GM18517 (cell line): ENCODE measurements around the gene MEIS3.
"Not testable (repeated sequence)": the region's sequence is repeated elsewhere in the genome, so short reads cannot be mapped to it uniquely, and the experiment has no call there.

Experiments
- ATAC-seq: cut with Tn5 transposase; IDR thresholded peaks from one replicate; pipeline ENCODE4 v1.9.1; 2021; ENCODE audit warnings: mild to moderate bottlenecking, moderate library complexity; ENCODE audit not compliant: unreplicated experiment

MEIS3 gene

DNA sequence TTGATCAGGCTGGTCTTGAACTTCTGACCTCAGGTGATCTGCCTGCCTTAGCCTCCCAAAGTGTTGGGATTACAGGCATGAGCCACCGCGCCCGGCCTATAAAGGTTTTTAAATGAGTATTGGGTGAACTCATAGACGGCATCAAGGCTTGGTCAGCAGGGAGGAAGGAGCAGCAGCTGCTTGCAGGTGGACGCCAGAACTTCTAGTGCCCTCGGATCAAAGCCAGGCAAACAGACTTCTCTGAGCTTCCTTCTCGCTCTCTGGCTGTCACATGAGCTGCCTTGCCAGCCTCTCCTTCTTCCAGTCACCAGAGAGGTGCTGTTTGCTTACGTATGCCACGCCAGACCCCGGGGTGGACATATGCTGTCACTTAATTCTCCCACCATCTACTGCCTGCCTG lies 53.9 kb downstream of the MEIS3 start:
- ATAC-seq: not testable (repeated sequence)

DNA sequence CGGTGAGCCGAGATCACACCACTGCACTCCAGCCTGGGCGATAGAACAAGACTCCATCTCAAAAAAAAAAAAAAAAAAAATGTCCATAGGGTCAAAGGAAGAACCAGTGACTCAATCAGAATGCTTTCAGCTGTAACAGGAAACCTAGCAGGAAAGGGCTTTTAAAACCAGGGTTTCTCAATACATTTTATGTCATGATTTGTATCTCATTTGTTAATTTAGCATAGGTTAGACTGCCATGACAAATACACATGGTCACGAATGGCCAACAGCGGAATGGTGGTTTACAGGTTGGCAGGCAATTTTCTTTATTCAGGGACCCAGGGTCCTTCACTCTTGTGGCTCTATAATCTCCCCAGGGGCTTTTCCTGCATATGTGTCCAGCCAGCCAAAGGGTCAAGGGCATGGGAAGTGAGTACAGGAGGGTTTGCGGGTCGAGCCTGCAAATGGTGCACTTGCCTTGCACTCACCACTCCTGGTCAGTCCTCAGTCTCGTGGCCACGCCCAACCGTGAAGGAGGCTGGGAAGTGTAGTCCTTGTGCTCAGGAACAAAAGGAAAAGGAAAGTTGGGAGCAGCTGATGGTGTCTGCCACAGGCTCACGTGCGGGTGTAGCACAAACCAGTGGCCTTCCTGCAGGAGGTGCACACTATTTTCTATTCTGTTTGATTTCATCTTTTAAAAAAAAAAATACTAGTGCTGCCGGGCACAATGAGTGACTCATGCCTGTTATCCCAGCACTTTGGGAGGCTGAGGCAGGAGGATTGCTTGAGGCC lies 55.4 kb downstream of the MEIS3 start:
- no peak for ATAC-seq

DNA sequence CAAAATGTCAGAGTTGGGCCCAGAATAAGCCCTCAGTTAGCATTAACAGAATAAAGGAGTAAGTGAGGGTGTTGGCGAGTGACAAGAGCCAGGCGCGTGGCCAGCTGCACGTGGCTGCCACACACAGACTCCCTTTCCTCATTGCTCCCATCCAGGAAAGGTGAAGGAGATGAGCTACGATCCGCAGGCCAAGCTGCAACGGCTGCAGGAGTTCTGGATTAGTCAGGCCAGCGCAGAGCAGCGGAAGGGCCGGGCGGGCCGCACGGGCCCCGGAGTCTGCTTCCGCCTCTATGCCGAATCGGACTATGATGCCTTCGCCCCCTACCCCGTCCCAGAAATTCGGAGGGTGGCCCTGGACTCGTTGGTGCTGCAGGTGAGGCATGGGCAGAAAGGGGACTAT lies 57.0 kb downstream of the MEIS3 start:
- no peak for ATAC-seq

DNA sequence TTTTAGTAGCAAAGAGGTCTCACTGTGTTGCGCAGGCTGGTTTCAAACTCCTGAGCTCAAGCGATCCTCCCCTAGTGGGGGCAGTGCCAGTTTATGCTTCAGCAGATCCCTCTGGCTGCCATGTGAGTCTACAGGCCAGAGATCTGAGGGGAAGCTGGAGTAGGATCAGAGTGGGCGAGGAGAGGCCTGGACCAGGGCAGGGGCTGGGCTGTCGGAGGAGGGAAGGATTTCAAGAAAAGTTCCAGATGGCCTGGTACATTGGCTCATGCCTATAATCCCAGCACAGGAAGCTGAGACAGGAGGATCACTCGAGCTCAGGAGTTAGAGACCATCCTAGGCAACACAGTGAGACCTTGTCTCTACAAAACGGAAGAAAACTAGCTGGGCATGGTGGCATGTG lies 60.4 kb downstream of the MEIS3 start:
- no peak for ATAC-seq

DNA sequence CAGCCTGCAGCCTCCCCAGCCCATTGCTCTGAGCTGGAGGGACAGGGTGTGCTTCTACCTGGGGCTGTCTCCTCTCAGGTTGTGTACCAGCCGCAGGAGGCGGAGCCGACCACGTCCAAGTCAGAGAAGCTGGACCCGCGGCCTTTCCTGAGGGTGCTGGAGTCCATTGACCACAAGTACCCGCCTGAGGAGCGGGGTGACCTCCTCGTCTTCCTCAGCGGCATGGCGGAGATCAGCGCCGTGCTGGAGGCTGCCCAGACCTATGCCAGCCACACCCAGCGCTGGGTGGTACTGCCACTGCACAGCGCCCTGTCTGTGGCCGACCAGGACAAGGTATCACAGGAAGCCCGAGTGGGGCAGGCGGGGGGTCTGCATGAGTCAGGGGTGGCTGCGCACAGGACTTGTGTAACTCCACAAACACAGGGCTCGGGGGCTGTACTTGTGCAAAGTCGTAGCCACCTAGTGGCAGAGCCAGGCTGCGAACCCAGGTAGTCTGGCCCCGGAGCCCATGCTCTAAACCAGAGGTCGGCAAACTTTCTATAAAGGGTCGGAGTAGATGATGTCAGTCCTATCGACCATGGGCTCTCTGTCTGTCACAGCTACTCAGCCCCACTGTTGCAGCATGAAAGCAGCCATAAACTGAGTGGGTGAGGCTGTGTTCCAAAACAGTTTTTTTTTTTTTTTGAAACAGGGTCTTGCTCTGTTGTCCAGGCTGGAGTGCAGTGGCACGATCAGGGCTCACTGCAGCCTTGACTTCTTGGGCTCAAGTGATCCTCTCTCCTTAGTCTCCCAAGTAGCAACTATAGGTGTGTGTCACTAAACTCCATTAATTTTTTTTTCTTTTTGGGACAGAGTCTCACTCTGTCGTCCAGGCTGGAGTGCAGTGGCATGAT lies 61.3 kb downstream of the MEIS3 start:
- ATAC-seq: no peak

DNA sequence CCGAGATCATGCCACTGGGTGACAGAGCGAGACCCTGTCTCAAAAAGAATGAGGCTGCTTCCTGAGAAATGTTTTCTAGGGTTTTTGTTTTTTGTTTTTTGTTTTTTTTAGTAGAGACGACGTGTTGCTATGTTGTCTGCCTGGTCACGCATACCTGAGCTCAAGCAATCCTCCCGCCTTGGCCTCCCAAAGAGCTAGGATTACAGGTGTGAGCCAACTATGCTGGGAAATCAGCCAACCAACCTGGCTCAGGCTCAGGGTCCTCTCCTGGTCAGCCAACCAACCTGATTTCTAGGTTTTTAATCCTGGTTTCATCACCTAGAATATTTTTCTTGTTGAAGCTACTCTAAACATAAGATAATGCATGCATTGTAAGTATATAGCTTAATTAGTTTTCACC lies 62.4 kb downstream of the MEIS3 start:
- ATAC-seq: no peak

DNA sequence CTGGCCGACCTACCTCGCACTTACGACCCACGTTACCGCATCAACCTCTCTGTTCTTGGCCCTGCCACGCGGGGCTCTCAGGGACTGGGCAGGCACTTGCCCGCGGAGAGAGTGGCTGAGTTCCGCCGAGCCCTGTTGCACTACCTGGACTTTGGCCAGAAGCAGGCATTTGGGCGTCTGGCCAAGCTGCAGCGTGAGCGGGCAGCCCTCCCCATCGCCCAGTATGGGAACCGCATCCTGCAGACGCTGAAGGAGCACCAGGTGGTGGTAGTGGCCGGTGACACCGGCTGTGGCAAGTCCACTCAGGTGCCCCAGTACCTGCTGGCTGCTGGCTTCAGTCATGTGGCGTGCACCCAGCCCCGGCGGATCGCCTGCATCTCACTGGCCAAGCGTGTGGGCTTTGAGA lies 66.0 kb downstream of the MEIS3 start:
- ATAC-seq: no peak
